Psoas muscle (tissue), 8 donors: ENCODE measurements around the gene PHF2. TPM values are rescaled to one million over a fixed set of nuclear protein-coding genes. Genes with fewer than 3 reads are reported as not detected.
A peak's percentile ranks its signal among the peaks of the same experiment; 100 is the strongest.

Experiments
- ATAC-seq, 4 donors: fragments of 200-7000 bp; cut with Tn5 transposase; one replicate each; pipeline ENCODE4 v1.9.1; 2020; ENCODE audit warnings: moderate library complexity in 3 of 4, mild to moderate bottlenecking in 2 of 4
- DNase-seq, 2 donors: peaks; one replicate each; pipeline ENCODE4 v3.0.0-alpha.2; 2020
- H3K27ac ChIP-seq: fragments of 200-600 bp; one replicate; pipeline ENCODE4 v1.8.0; 2022
- H3K27me3 ChIP-seq, 3 donors: fragments of 200-600 bp in 1 of 3; one replicate each; pipeline versions ENCODE4 v1.6.1 to v1.8.0; 2013 to 2022; ENCODE audit warnings: low read length in 2 of 3, mild to moderate bottlenecking in 2 of 3, moderate library complexity in 1 of 3; ENCODE audit not compliant: insufficient read depth in 3 of 3
- H3K36me3 ChIP-seq, 2 donors: fragments of 200-600 bp in 1 of 2; one replicate each; pipeline versions ENCODE4 v1.6.1 to v1.8.0; 2013 to 2022; ENCODE audit warnings: low read depth in 1 of 2, mild to moderate bottlenecking in 1 of 2, moderate library complexity in 1 of 2; ENCODE audit not compliant: insufficient read depth in 1 of 2
- H3K4me1 ChIP-seq: fragments of 200-600 bp; one replicate; pipeline ENCODE4 v1.8.0; 2022
- H3K4me3 ChIP-seq: fragments of 200-600 bp; one replicate; pipeline ENCODE4 v1.8.0; 2022; ENCODE audit warnings: mild to moderate bottlenecking
- H3K9me3 ChIP-seq: fragments of 200-600 bp; one replicate; pipeline ENCODE4 v1.8.0; 2022
- CTCF ChIP-seq: fragments of 200-600 bp; IDR thresholded peaks from one replicate; pipeline ENCODE4 v1.8.0; 2022; ENCODE audit warnings: antibody characterized with exemption
- WGBS, 3 donors: extraction: QIAGEN DNeasy Blood & Tissue Kit; methylation state at CpG; one replicate each; pipeline versions ENCODE4 v1.1.6 to v1.1.7; 2013; 5-methylcytosine and 5-hydroxymethylcytosine counted together
- intact Hi-C, 2 donors: fragments of 100-400 bp; cut with DNase I; formaldehyde crosslinking; loops; one replicate each; pipeline versions ENCODE4 v1.11.0 to v1.14.2; 2022
- polyA plus RNA-seq, 3 donors: library from polyadenylated mRNA; stranded (reverse); fragments of 200-250 nt; gene quantifications; one replicate each; pipeline ENCODE4 v1.2.3, GENCODE V29; 2013
- total RNA-seq, 4 donors: library from RNA; stranded (reverse); fragmentation: NEBNext Ultra II Directional in 2 of 4; extraction: Animal tissue kit (Norgen Biotek cat#: 25700) in 2 of 4; gene quantifications; one replicate each; pipeline versions ENCODE4 v1.2.1 to v1.2.4, GENCODE V29; 2021 to 2023
- donor health status: healthy with polysubstance abuse.
- donor health status: DM: no; HTN: no; CAD: no; lungs with moderate emphysema.
- donor health status: Bipolar disorder and iron deficiency.
- donor health status: healthy.
- donor health status: DM: yes; HTN: yes; CAD: no.
- donor health status: DM: no; HTN: no; CAD: no.
- donor health status: DM: no; HTN: no; CAD: no.
- donor health status: DM: yes; HTN: yes; CAD: no.

The PHF2 gene
- total and polyA plus RNA-seq, 7 donors: 9.3 to 26.6 (median 19.1) TPM

DNA sequence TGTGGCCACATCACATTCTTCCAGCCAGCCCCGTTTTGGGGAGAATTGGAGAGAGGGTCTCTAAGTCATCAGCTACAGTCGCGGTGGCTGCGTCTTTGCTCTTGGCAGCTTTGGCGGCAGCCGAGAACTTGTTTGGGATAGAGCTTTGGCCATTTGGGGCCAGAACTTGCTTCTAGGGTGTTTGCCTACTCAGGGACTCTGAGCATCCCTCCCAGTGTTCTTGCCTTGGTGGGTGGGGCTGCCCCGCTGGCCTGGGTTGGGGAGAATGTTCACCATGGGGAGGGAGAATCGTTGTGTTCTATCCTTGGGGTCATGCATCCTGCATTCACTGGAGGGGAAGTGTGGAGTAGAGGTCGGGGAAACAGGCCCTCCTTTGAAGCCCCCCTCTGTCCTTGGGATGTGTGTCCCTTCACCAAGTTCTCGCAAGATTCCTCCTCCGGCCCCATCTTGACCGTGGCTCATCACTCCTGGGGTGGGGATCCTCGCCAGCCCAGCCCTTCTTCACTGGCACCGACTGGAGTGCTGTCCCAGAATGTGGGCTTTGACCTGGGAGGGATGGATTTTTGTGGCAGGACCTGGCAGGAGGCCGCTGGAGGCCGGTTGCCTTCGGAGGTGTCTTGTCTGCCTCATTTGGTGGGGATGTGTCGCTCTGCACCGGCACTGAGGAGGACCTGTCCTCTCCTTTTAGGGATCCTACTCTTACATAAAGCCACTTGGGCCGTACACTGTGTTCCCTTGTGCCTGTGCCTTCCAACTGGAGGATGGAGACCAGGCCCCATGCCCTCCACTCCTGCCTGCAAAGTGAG is 3.5 kb downstream of the PHF2 start:
- no peaks in the 10 kb centered on the region for H3K36me3 ChIP-seq
- intact Hi-C loops: no loop called here
- H3K4me1 ChIP-seq: peaks cover 54% of the 10 kb centered on the region
- no peaks in the 10 kb centered on the region for H3K27me3 ChIP-seq
- no peak for TF ChIP-seq CTCF
- peak overlapping the region; percentile 6 for H3K27ac ChIP-seq
- H3K9me3 ChIP-seq: no peaks in the 10 kb centered on the region
- ATAC-seq (peak in 2 of 4 donors; percentile 42 to 49), DNase-seq (no peak)
- WGBS, 3 donors: 64 to 73% (median 69%) methylated on average over 20 of the region's 20 CpGs
- H3K4me3 ChIP-seq: no peak overlapping the region

DNA sequence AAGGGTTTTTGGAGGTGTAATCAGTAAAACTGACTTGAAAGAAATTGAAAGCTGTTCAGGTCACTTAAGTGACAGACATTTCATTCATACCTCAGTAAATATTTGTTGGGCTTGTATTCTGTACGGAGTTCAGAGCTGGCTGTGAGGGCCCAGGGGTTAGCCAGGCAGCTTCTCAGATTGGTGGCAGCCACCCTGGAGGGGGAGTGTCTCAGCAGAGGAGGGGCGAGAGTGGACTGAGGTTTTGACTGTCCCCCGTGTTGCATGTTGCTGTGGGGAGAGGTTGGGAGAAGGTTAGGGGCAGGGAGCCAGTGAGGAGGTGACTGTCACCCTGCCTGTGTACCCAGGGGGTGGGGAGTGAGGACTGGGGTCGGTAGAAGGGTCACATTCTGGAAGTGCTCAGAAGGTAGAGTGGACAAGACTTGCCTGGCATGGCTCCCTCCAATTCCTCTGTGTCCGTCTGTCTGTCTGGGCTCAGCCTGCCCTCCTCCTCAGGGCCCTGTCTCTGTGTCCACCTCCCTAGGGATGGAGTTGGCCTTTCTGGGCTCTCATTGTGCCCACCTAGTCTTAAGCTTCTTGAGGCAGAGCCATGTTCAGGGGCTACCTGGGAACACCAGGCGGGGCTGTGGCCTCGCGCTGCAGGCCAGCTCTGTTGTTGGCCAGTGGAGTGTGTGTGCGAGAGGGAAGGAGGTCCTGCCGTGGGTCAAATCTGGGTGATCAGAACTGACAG is 4.4 kb downstream of the PHF2 start:
- no peak for DNase-seq
- WGBS, 3 donors: 31 to 51% (median 33%) methylated on average over 9 to 10 of the region's 10 CpGs
- H3K9me3 ChIP-seq: no peaks in the 10 kb centered on the region
- TF ChIP-seq CTCF: no peak
- peaks cover 52% of the 10 kb centered on the region for H3K4me1 ChIP-seq
- H3K27ac ChIP-seq: peak overlapping the region; percentile 16
- ATAC-seq: peak in 1 of 4 donors; percentile 22
- intact Hi-C loops: no loop called here
- H3K27me3 ChIP-seq: no peaks in the 10 kb centered on the region
- no peak overlapping the region for H3K4me3 ChIP-seq
- H3K36me3 ChIP-seq: no peaks in the 10 kb centered on the region

DNA sequence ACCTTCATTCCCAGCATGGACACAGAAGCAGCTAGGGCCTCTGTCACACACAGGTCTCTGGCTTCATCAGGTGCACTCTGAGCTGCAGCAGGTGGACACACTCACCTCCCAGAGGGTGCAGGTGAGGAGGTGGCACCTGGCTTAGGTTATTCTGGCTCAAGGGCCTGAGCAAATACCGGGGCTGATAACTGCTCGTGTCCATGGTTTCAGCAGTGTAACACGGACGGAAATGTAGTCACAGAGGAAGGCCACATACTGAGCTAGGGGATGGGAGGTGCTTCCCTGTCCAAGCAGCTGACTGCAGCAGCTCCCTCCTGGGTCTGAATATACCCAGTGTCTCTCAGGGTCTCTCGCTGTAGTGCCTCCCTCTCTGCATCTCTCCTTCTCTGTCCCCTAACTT is 5.7 kb downstream of the PHF2 start:
- Histone ChIP-seq H3K4me3 (no peak overlapping the region), H3K9me3 (no peaks in the 10 kb centered on the region), H3K4me1 (peaks cover 64% of the 10 kb centered on the region), H3K27me3 (no peaks in the 10 kb centered on the region), H3K27ac (no peak overlapping the region), H3K36me3 (no peaks in the 10 kb centered on the region)
- no peak for TF ChIP-seq CTCF
- WGBS, 3 donors: 40 to 47% (median 41%) methylated on average over 5 of the region's 5 CpGs
- no peak for DNase-seq
- no peak for ATAC-seq
- intact Hi-C loops: no loop called here

DNA sequence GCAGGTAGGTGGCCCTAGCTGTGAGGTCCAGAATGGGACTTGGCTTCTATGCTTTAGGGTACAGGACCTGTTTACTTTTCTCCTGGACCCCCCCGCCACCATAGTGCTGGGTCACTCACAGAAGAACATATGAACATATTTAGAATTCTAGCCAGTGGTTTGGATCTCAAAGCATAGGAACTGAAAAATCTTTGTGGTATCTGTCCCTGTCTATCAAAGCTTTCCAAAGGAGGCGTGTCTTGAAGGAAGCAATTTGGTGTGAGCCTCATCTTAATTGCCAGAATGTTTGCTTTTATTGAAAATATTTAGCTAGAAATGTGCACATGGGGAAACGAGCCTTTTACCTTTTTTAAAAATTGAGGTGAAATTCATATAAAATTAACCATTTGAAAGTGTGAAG is 6.2 kb downstream of the PHF2 start:
- Histone ChIP-seq H3K27me3 (no peaks in the 10 kb centered on the region), H3K4me3 (no peak overlapping the region), H3K36me3 (no peaks in the 10 kb centered on the region), H3K9me3 (no peaks in the 10 kb centered on the region), H3K27ac (no peak overlapping the region), H3K4me1 (peaks cover 65% of the 10 kb centered on the region)
- WGBS, 3 donors: 66 to 86% (median 70%) methylated on average over 3 of the region's 3 CpGs
- ATAC-seq (no peak), DNase-seq (no peak)
- TF ChIP-seq CTCF: no peak
- intact Hi-C loops: no loop called here
